ENCODE measurements around the gene GSTA5.
"Not testable (repeated sequence)": the region's sequence is repeated elsewhere in the genome, so short reads cannot be mapped to it uniquely, and the experiment has no call there.

DNA sequence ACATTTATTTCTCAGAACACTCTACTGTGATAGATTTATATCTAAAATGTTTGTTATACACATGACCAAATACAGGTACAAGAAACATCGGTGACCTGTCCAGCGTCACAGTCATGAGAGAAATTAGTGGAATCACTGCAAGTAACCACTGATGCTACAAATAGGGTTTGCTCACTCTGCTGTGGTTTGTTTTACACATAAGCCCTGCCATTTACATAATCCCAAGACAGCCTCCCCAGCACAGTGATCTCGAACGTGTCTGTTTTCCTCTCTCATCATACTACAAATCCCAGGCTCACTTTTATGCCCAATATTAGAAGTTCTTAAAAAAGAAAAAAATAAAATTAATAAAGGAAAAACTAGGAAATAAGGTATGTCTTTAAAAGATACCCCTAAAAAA, 30.8 kb downstream of the GSTA5 start:
- TF ChIP-seq ATF7 (IDR thresholded peaks at IDR 0.05; ENCODE audit: low read depth); POLR2AphosphoS5 (IDR thresholded peaks at IDR 0.05; ENCODE audit: low read length); NFYB (IDR thresholded peaks at IDR 0.05; ENCODE audit: insufficient read depth, low read depth, low read length); BRCA1 (IDR thresholded peaks at IDR 0.05; ENCODE audit: low read depth, low read length); HDGF (IDR thresholded peaks at IDR 0.05); JUND (IDR thresholded peaks at IDR 0.05; ENCODE audit: low read depth, low read length): not testable (repeated sequence)
- TF ChIP-seq, protein P1, sequence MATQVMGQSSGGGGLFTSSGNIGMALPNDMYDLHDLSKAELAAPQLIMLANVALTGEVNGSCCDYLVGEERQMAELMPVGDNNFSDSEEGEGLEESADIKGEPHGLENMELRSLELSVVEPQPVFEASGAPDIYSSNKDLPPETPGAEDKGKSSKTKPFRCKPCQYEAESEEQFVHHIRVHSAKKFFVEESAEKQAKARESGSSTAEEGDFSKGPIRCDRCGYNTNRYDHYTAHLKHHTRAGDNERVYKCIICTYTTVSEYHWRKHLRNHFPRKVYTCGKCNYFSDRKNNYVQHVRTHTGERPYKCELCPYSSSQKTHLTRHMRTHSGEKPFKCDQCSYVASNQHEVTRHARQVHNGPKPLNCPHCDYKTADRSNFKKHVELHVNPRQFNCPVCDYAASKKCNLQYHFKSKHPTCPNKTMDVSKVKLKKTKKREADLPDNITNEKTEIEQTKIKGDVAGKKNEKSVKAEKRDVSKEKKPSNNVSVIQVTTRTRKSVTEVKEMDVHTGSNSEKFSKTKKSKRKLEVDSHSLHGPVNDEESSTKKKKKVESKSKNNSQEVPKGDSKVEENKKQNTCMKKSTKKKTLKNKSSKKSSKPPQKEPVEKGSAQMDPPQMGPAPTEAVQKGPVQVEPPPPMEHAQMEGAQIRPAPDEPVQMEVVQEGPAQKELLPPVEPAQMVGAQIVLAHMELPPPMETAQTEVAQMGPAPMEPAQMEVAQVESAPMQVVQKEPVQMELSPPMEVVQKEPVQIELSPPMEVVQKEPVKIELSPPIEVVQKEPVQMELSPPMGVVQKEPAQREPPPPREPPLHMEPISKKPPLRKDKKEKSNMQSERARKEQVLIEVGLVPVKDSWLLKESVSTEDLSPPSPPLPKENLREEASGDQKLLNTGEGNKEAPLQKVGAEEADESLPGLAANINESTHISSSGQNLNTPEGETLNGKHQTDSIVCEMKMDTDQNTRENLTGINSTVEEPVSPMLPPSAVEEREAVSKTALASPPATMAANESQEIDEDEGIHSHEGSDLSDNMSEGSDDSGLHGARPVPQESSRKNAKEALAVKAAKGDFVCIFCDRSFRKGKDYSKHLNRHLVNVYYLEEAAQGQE (IDR thresholded peaks at IDR 0.05; ENCODE audit: low read depth, low read length) = not testable (repeated sequence)
- TF ChIP-seq, protein P2, sequence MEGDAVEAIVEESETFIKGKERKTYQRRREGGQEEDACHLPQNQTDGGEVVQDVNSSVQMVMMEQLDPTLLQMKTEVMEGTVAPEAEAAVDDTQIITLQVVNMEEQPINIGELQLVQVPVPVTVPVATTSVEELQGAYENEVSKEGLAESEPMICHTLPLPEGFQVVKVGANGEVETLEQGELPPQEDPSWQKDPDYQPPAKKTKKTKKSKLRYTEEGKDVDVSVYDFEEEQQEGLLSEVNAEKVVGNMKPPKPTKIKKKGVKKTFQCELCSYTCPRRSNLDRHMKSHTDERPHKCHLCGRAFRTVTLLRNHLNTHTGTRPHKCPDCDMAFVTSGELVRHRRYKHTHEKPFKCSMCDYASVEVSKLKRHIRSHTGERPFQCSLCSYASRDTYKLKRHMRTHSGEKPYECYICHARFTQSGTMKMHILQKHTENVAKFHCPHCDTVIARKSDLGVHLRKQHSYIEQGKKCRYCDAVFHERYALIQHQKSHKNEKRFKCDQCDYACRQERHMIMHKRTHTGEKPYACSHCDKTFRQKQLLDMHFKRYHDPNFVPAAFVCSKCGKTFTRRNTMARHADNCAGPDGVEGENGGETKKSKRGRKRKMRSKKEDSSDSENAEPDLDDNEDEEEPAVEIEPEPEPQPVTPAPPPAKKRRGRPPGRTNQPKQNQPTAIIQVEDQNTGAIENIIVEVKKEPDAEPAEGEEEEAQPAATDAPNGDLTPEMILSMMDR (IDR thresholded peaks at IDR 0.05 in 2 of 3, conservative IDR thresholded peaks at IDR 0.05 in 1 of 3; ENCODE audit: control insufficient read depth in 2 of 3, extremely low read depth in 1 of 3, insufficient read depth in 1 of 3, low read depth in 3 of 3, low read length in 3 of 3) = not testable (repeated sequence)
